GM23248 (cell line): ENCODE results near the gene UNC13B. TPM values are rescaled to one million over a fixed set of nuclear protein-coding genes. Genes with fewer than 3 reads are reported as not detected.

ENCODE experiments used
- DNase-seq: peaks from one replicate; pipeline ENCODE4 v3.0.0-alpha.2; 2015
- H2AFZ ChIP-seq: fragments of 200-600 bp; sonication (generic); 2 replicates; pipeline ENCODE4 v1.6.1; 2016; ENCODE audit warnings: antibody characterized with exemption
- H3F3A ChIP-seq: fragments of 200-600 bp; sonication (generic); 2 replicates; pipeline ENCODE4 v1.6.1; 2016; ENCODE audit warnings: mild to moderate bottlenecking, antibody characterized with exemption, mixed run types; ENCODE audit not compliant: insufficient read depth
- H3K27ac ChIP-seq: fragments of 200-600 bp; sonication (generic); 2 replicates; pipeline ENCODE4 v1.5.1; 2016; ENCODE audit warnings: mild to moderate bottlenecking
- H3K27me3 ChIP-seq: fragments of 200-600 bp; sonication (generic); replicated peaks from 2 replicates; pipeline ENCODE4 v1.6.1; 2016; ENCODE audit warnings: mild to moderate bottlenecking; ENCODE audit not compliant: insufficient read depth
- H3K36me3 ChIP-seq: fragments of 200-600 bp; sonication (generic); 2 replicates; pipeline ENCODE4 v1.6.1; 2016; ENCODE audit warnings: low read depth, mild to moderate bottlenecking
- H3K4me1 ChIP-seq: fragments of 200-600 bp; sonication (generic); 2 replicates; pipeline ENCODE4 v1.6.1; 2016; ENCODE audit warnings: mild to moderate bottlenecking; ENCODE audit not compliant: insufficient read depth
- H3K4me2 ChIP-seq: fragments of 200-600 bp; sonication (generic); one replicate; pipeline ENCODE4 v1.6.1; 2016; ENCODE audit warnings: mild to moderate bottlenecking; ENCODE audit not compliant: unreplicated experiment
- H3K4me3 ChIP-seq: fragments of 200-600 bp; sonication (generic); 2 replicates; pipeline ENCODE4 v1.5.1; 2016; ENCODE audit warnings: mild to moderate bottlenecking
- H3K79me2 ChIP-seq: fragments of 200-600 bp; sonication (generic); 2 replicates; pipeline ENCODE4 v1.6.1; 2016; ENCODE audit warnings: mild to moderate bottlenecking; ENCODE audit not compliant: insufficient read depth
- H3K9ac ChIP-seq: fragments of 200-600 bp; sonication (generic); 2 replicates; pipeline ENCODE4 v1.6.1; 2016; ENCODE audit warnings: mild to moderate bottlenecking
- H3K9me2 ChIP-seq: fragments of 200-600 bp; sonication (generic); 2 replicates; pipeline ENCODE4 v1.6.1; 2016; ENCODE audit warnings: mixed run types, mild to moderate bottlenecking, moderate library complexity; ENCODE audit not compliant: insufficient read depth
- H3K9me3 ChIP-seq: fragments of 200-600 bp; sonication (generic); one replicate; pipeline ENCODE4 v1.6.1; 2017; ENCODE audit warnings: low read depth
- H4K20me1 ChIP-seq: fragments of 200-600 bp; sonication (generic); 2 replicates; pipeline ENCODE4 v1.6.0; 2016; ENCODE audit not compliant: insufficient read depth
- EZH2 ChIP-seq: fragments of 200-600 bp; sonication (generic); IDR thresholded peaks from 2 replicates; pipeline ENCODE4 v1.6.1; 2018; ENCODE audit warnings: antibody characterized with exemption, mild to moderate bottlenecking; ENCODE audit not compliant: insufficient read depth, poor library complexity, severe bottlenecking
- EZH2phosphoT487 ChIP-seq: fragments of 200-600 bp; sonication (generic); IDR thresholded peaks from 2 replicates; pipeline ENCODE4 v1.6.1; 2018; ENCODE audit warnings: antibody characterized with exemption, moderate library complexity, mild to moderate bottlenecking, low read depth; ENCODE audit not compliant: insufficient read depth
- WGBS, 2 experiments: methylation state at CpG; one replicate each; pipeline ENCODE4 v1.1.6; 2015 to 2017; ENCODE audit warnings: low lambda C conversion rate in 2 of 2, low coverage in 1 of 2; ENCODE audit errors: missing lambda C conversion rate in 2 of 2; 5-methylcytosine and 5-hydroxymethylcytosine counted together
- in situ Hi-C: fragments of 300-500 bp; cut with MboI; formaldehyde crosslinking; loops from 2 replicates; pipeline ENCODE4 v1.15.0; 2020
- polyA plus RNA-seq: library from polyadenylated mRNA; unstranded; fragments of >200 nt; fragmentation: Nextera tagmentation; extraction: Ambion mirVana; gene quantifications from 2 replicates; pipeline ENCODE4 v1.2.1, GENCODE V29; 2016
- total RNA-seq: library from RNA; depleted of rRNA; stranded (reverse); fragments of >200 nt; shearing (Covaris generic); gene quantifications from 2 replicates; pipeline ENCODE4 v1.2.3, GENCODE V29; 2014

UNC13B gene
- total and polyA plus RNA-seq, 2 experiments from 2014 or later, result 5.5 to 15.3 TPM

- H3K79me2 ChIP-seq, result no peaks in the 10 kb centered on the region
- H3K27me3 ChIP-seq, result no peaks in the 10 kb centered on the region
- H3K36me3 ChIP-seq, result no peaks in the 10 kb centered on the region
- no peak overlapping the region for H2AFZ ChIP-seq
- 76 to 81% methylated on average over 6 of the region's 6 CpGs for WGBS, 2 experiments
- H3K9ac ChIP-seq, result no peak overlapping the region
- H4K20me1 ChIP-seq, result no peaks in the 10 kb centered on the region
- H3K4me1 ChIP-seq, result no peaks in the 10 kb centered on the region
- no peak for DNase-seq
- no peaks in the 10 kb centered on the region for H3K9me3 ChIP-seq
- in situ Hi-C loops, result no loop called here
- no peaks in the 10 kb centered on the region for H3K9me2 ChIP-seq
- H3K27ac ChIP-seq, result no peak overlapping the region
- H3K4me2 ChIP-seq, result no peak overlapping the region
- H3K4me3 ChIP-seq, result no peak overlapping the region
- no peak for TF ChIP-seq EZH2phosphoT487
- no peak for TF ChIP-seq EZH2
- no peaks in the 10 kb centered on the region for H3F3A ChIP-seq
These were observed 253.7 kb downstream of the UNC13B start for GRCh38 chr9:35415402-35416097.

- Histone ChIP-seq H3F3A (no peaks in the 10 kb centered on the region), H3K4me1 (no peaks in the 10 kb centered on the region), H3K4me3 (no peak overlapping the region), H4K20me1 (no peaks in the 10 kb centered on the region), H3K9ac (no peak overlapping the region), H2AFZ (no peak overlapping the region), H3K79me2 (no peaks in the 10 kb centered on the region), H3K27ac (no peak overlapping the region), H3K27me3 (no peaks in the 10 kb centered on the region), H3K4me2 (no peak overlapping the region), H3K9me3 (no peaks in the 10 kb centered on the region), H3K9me2 (no peaks in the 10 kb centered on the region), H3K36me3 (no peaks in the 10 kb centered on the region)
- TF ChIP-seq EZH2 (no peak), EZH2phosphoT487 (no peak)
- in situ Hi-C loops, result no loop called here
- 43% methylated on average over 2 of the region's 2 CpGs for WGBS, 2 experiments
- no peak for DNase-seq
These were observed 254.3 kb downstream of the UNC13B start for GRCh38 chr9:35416098-35416427.

- Histone ChIP-seq H3F3A (peaks cover 4% of the 10 kb centered on the region; the same call in 1 of the 2 replicates), H3K27me3 (no peaks in the 10 kb centered on the region), H3K79me2 (no peaks in the 10 kb centered on the region), H2AFZ (no peak overlapping the region), H4K20me1 (no peaks in the 10 kb centered on the region), H3K9ac (no peak overlapping the region), H3K4me2 (no peak overlapping the region), H3K36me3 (no peaks in the 10 kb centered on the region), H3K27ac (no peak overlapping the region), H3K9me2 (no peaks in the 10 kb centered on the region), H3K4me1 (no peaks in the 10 kb centered on the region), H3K4me3 (no peak overlapping the region), H3K9me3 (no peaks in the 10 kb centered on the region)
- DNase-seq, result no peak
- in situ Hi-C loops, result no loop called here
- WGBS, 2 experiments, result 40 to 46% methylated on average over 1 of the region's 1 CpG
- TF ChIP-seq EZH2phosphoT487 (no peak), EZH2 (no peak)
These were observed 260.5 kb downstream of the UNC13B start for GRCh38 chr9:35422346-35422745.

- Histone ChIP-seq H3K9me3 (no peaks in the 10 kb centered on the region), H3K9ac (no peak overlapping the region), H3K4me1 (no peaks in the 10 kb centered on the region), H4K20me1 (no peaks in the 10 kb centered on the region), H3K27me3 (no peaks in the 10 kb centered on the region), H3K4me3 (no peak overlapping the region), H3K36me3 (no peaks in the 10 kb centered on the region), H3K9me2 (no peaks in the 10 kb centered on the region), H2AFZ (no peak overlapping the region), H3K4me2 (no peak overlapping the region), H3F3A (peaks cover 4% of the 10 kb centered on the region; the same call in 1 of the 2 replicates), H3K27ac (no peak overlapping the region), H3K79me2 (no peaks in the 10 kb centered on the region)
- DNase-seq, result no peak
- TF ChIP-seq EZH2 (no peak), EZH2phosphoT487 (no peak)
- 63% methylated on average over 2 of the region's 2 CpGs for WGBS, 2 experiments
- in situ Hi-C loops, result no loop called here
These were observed 260.9 kb downstream of the UNC13B start for GRCh38 chr9:35422753-35423152.

- in situ Hi-C loops, result no loop called here
- no peaks in the 10 kb centered on the region for H4K20me1 ChIP-seq
- no peaks in the 10 kb centered on the region for H3K9me3 ChIP-seq
- H3K27ac ChIP-seq, result no peak overlapping the region
- no peak overlapping the region for H3K9ac ChIP-seq
- H3K79me2 ChIP-seq, result no peaks in the 10 kb centered on the region
- no peak for TF ChIP-seq EZH2phosphoT487
- TF ChIP-seq EZH2, result no peak
- peaks cover 4% of the 10 kb centered on the region; the same call in 1 of the 2 replicates for H3F3A ChIP-seq
- no peak overlapping the region for H3K4me2 ChIP-seq
- no peak overlapping the region for H3K4me3 ChIP-seq
- H3K9me2 ChIP-seq, result no peaks in the 10 kb centered on the region
- no peaks in the 10 kb centered on the region for H3K27me3 ChIP-seq
- H2AFZ ChIP-seq, result no peak overlapping the region
- no peaks in the 10 kb centered on the region for H3K4me1 ChIP-seq
- DNase-seq, result peak; percentile 35
- WGBS, 2 experiments, result 61 to 64% methylated on average over 2 of the region's 2 CpGs
- H3K36me3 ChIP-seq, result no peaks in the 10 kb centered on the region
These were observed 261.7 kb downstream of the UNC13B start for GRCh38 chr9:35423499-35423898.
